ENCODE measurements around the gene ARHGAP24.
"Not testable (repeated sequence)": the region's sequence is repeated elsewhere in the genome, so short reads cannot be mapped to it uniquely, and the experiment has no call there.

The ARHGAP24 gene

GRCh38 chr4:85808864-85809263 is 333.9 kb downstream of the ARHGAP24 start:
- no peak for DNase-seq

- no peak for DNase-seq
Observed at GRCh38 chr4:85812776-85813175, 337.8 kb downstream of the ARHGAP24 start.

GRCh38 chr4:85815796-85816459 is 341.0 kb downstream of the ARHGAP24 start:
- DNase-seq: no peak

GRCh38 chr4:85818700-85819099 is 343.8 kb downstream of the ARHGAP24 start:
- no peak for DNase-seq

GRCh38 chr4:85820101-85820500 is 345.2 kb downstream of the ARHGAP24 start:
- not testable (repeated sequence) for DNase-seq

GRCh38 chr4:85821688-85822455 is 346.9 kb downstream of the ARHGAP24 start:
- no peak for DNase-seq

GRCh38 chr4:85823295-85823694 is 348.3 kb downstream of the ARHGAP24 start:
- DNase-seq: no peak

GRCh38 chr4:85824166-85824945 is 349.4 kb downstream of the ARHGAP24 start:
- DNase-seq: no peak

GRCh38 chr4:85826060-85826678 is 351.2 kb downstream of the ARHGAP24 start:
- peak in 8 of 56 donors; percentile 1 to 14 (median 6) for DNase-seq

- no peak for DNase-seq
Observed at GRCh38 chr4:85828027-85828890, 353.3 kb downstream of the ARHGAP24 start.

GRCh38 chr4:85829276-85830051 is 354.5 kb downstream of the ARHGAP24 start:
- DNase-seq: no peak

GRCh38 chr4:85831647-85832046 is 356.7 kb downstream of the ARHGAP24 start:
- DNase-seq: no peak

GRCh38 chr4:85833302-85833701 is 358.4 kb downstream of the ARHGAP24 start:
- no peak for DNase-seq

GRCh38 chr4:85834934-85835333 is 360.0 kb downstream of the ARHGAP24 start:
- DNase-seq: no peak

GRCh38 chr4:85836588-85837438 is 361.9 kb downstream of the ARHGAP24 start:
- DNase-seq: no peak

GRCh38 chr4:85837439-85837733 is 362.4 kb downstream of the ARHGAP24 start:
- DNase-seq: no peak

- DNase-seq: not testable (repeated sequence)
Observed at GRCh38 chr4:85839981-85840451, 365.1 kb downstream of the ARHGAP24 start.

- DNase-seq: peak in 40 of 56 donors; percentile 1 to 76 (median 34)
Observed at GRCh38 chr4:85842540-85842939, 367.6 kb downstream of the ARHGAP24 start.

GRCh38 chr4:85853740-85854139 is 378.8 kb downstream of the ARHGAP24 start:
- DNase-seq: not testable (repeated sequence)
